Spleen (tissue), 7 donors: Measurements from ENCODE around the gene PLCB2.
A peak's percentile ranks its signal among the peaks of the same experiment; 100 is the strongest.

Experiments used
- CTCF ChIP-seq, 11 experiments: fragments of 200-600 bp in 7 of 11; fragments of 450-650 bp in 4 of 11; sonication (generic) in 4 of 11; IDR thresholded peaks in 8 of 11; conservative IDR thresholded peaks in 3 of 11; 1 replicate in 7 of 11; 2 replicates in 4 of 11; pipeline versions ENCODE4 v1.4.0 to v1.8.0; 2016 to 2021; ENCODE audit warnings: antibody characterized with exemption in 11 of 11, inconsistent platforms in 4 of 11, mild to moderate bottlenecking in 1 of 11
- POLR2A ChIP-seq, 3 donors: fragments of 450-650 bp; IDR thresholded peaks; one replicate each; pipeline ENCODE4 v1.5.1; 2017; ENCODE audit warnings: antibody characterized with exemption in 3 of 3, mild to moderate bottlenecking in 1 of 3
- POLR2AphosphoS5 ChIP-seq, 3 donors: sonication (generic); formaldehyde crosslinking; IDR thresholded peaks; one replicate each; pipeline ENCODE4 v1.5.1; 2017; ENCODE audit warnings: antibody characterized with exemption in 3 of 3
- donor health status: DM: no; HTN: no; CAD: no; lungs with moderate emphysema.
- donor health status: DM: no; HTN: no; CAD: no.
- donor health status: DM: no; HTN: no; CAD: no.

DNA sequence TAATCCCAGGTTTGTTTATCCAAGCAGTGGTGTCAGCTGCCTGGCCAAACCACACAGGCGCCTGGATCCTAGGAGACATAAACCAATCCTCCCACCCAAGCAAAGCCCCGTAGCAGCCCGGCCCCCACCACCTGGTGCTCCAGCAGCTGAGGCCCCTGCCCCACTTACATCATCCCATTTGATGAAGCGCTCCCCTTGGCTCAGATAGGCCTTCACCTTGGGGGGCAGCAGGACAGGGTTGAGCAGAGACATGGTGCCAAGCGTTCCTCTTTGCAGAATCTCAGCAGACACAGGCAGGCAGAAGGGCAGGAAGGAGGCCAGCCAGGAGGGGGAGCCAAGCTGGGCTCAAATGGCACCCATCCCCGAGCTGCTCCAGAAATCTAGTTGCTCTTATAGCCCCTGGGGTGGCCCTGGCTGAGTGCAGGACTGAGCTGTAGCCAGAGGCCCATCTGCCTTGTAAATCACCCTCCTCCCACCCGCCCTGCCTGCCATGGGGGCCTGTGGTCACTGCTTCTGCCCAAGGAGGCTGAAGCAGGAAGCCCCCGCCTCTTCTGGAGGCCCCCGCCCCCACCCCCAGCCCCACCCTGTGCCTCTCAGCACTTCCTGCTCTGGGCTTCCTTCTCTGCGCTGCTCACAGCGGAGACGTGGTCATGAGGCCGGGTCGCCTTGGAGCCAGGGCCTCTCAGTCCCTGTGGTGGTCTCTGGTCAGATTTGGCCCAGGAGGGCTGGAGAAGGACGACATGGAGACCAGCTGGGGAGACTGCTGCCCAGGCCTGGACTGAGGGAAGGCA lies at the start of gene PLCB2:
- TF ChIP-seq CTCF (IDR thresholded peaks at IDR 0.05 in 8 of 11, conservative IDR thresholded peaks at IDR 0.05 in 3 of 11) (peak in 10 of 11 experiments; percentile 22 to 67 (median 38)), POLR2A (IDR thresholded peaks at IDR 0.05) (peak in 2 of 3 donors; percentile 51 to 60), POLR2AphosphoS5 (IDR thresholded peaks at IDR 0.05) (peak; percentile 90 to 95 (median 91))
